Esophagus squamous epithelium (tissue), 4 donors: ENCODE data around the gene UBE2O.

Experiments used
- CTCF ChIP-seq, 6 experiments: fragments of 450-650 bp in 4 of 6; fragments of 200-600 bp in 2 of 6; sonication (generic) in 2 of 6; IDR thresholded peaks; one replicate each; pipeline ENCODE4 v1.5.1; 2016 to 2019; ENCODE audit warnings: antibody characterized with exemption in 6 of 6, mild to moderate bottlenecking in 4 of 6, moderate library complexity in 4 of 6
- POLR2A ChIP-seq, 4 donors: fragments of 450-650 bp; IDR thresholded peaks; one replicate each; pipeline ENCODE4 v1.6.1; 2017; ENCODE audit warnings: antibody characterized with exemption in 4 of 4, mild to moderate bottlenecking in 4 of 4, moderate library complexity in 3 of 4

- no peak for TF ChIP-seq CTCF (IDR thresholded peaks at IDR 0.05)
- no peak for TF ChIP-seq POLR2A (IDR thresholded peaks at IDR 0.05)
These were observed 19.3 kb downstream of the UBE2O start for GRCh38 chr17:76433693-76434092.
